ENCODE measurements around the gene STAT1.
A peak's percentile ranks its signal among the peaks of the same experiment; 100 is the strongest.

Gene STAT1

GRCh38 chr2:191013932-191014652, at the start of gene STAT1:
Gene STAT1 (minus strand): TSS chr2:191014171. CDS start chr2:191010003, 4,168 bp downstream.
- peak; percentile 87 for DNase-seq (ENCODE audit: low read depth)

- no peak for DNase-seq (ENCODE audit: low read depth)
Observed at GRCh38 chr2:191063584-191063983, 49.6 kb upstream of the STAT1 start.

- DNase-seq (ENCODE audit: low read depth) = no peak
Observed at GRCh38 chr2:191061381-191061980, 47.5 kb upstream of the STAT1 start.

GRCh38 chr2:191059308-191059707, 45.3 kb upstream of the STAT1 start:
- no peak for DNase-seq (ENCODE audit: low read depth)

- no peak for DNase-seq (ENCODE audit: low read depth)
Observed at GRCh38 chr2:191056228-191056627, 42.3 kb upstream of the STAT1 start.

GRCh38 chr2:191053256-191053655, 39.3 kb upstream of the STAT1 start:
- DNase-seq (ENCODE audit: low read depth) = no peak

GRCh38 chr2:191051825-191052778, 38.1 kb upstream of the STAT1 start:
- DNase-seq (ENCODE audit: low read depth) = no peak

GRCh38 chr2:191051177-191051576, 37.2 kb upstream of the STAT1 start:
- no peak for DNase-seq (ENCODE audit: low read depth)

GRCh38 chr2:191050640-191050987, 36.6 kb upstream of the STAT1 start:
- no peak for DNase-seq (ENCODE audit: low read depth)

GRCh38 chr2:191049728-191050639, 36.0 kb upstream of the STAT1 start:
- no peak for DNase-seq (ENCODE audit: low read depth)

- DNase-seq (ENCODE audit: low read depth) = no peak
Observed at GRCh38 chr2:191048073-191048472, 34.1 kb upstream of the STAT1 start.

- DNase-seq (ENCODE audit: low read depth) = no peak
Observed at GRCh38 chr2:191045141-191045540, 31.2 kb upstream of the STAT1 start.

- DNase-seq (ENCODE audit: low read depth) = no peak
Observed at GRCh38 chr2:191043438-191043837, 29.5 kb upstream of the STAT1 start.

GRCh38 chr2:191041418-191042161, 27.6 kb upstream of the STAT1 start:
- no peak for DNase-seq (ENCODE audit: low read depth)

GRCh38 chr2:191039616-191040015, 25.6 kb upstream of the STAT1 start:
- no peak for DNase-seq (ENCODE audit: low read depth)

- DNase-seq (ENCODE audit: low read depth) = no peak
Observed at GRCh38 chr2:191038741-191039140, 24.8 kb upstream of the STAT1 start.

- DNase-seq (ENCODE audit: low read depth) = peak; percentile 24
Observed at GRCh38 chr2:191038241-191038725, 24.3 kb upstream of the STAT1 start.

- DNase-seq (ENCODE audit: low read depth) = no peak
Observed at GRCh38 chr2:191037351-191037750, 23.4 kb upstream of the STAT1 start.

- no peak for DNase-seq (ENCODE audit: low read depth)
Observed at GRCh38 chr2:191036363-191036762, 22.4 kb upstream of the STAT1 start.

GRCh38 chr2:191032588-191033429, 18.8 kb upstream of the STAT1 start:
- no peak for DNase-seq (ENCODE audit: low read depth)

Data from T-helper 22 cell (primary cell).